Fibroblast of skin of back (primary cell): ENCODE results near the gene AHNAK.
"Not testable (repeated sequence)": the region's sequence is repeated elsewhere in the genome, so short reads cannot be mapped to it uniquely, and the experiment has no call there.

Source experiments
- DNase-seq: peaks from one replicate; pipeline ENCODE4 v3.0.0-alpha.2; 2013

AHNAK gene

GRCh38 chr11:62402960-62403730, 143.5 kb downstream of the AHNAK start:
- DNase-seq, result no peak

DNA sequence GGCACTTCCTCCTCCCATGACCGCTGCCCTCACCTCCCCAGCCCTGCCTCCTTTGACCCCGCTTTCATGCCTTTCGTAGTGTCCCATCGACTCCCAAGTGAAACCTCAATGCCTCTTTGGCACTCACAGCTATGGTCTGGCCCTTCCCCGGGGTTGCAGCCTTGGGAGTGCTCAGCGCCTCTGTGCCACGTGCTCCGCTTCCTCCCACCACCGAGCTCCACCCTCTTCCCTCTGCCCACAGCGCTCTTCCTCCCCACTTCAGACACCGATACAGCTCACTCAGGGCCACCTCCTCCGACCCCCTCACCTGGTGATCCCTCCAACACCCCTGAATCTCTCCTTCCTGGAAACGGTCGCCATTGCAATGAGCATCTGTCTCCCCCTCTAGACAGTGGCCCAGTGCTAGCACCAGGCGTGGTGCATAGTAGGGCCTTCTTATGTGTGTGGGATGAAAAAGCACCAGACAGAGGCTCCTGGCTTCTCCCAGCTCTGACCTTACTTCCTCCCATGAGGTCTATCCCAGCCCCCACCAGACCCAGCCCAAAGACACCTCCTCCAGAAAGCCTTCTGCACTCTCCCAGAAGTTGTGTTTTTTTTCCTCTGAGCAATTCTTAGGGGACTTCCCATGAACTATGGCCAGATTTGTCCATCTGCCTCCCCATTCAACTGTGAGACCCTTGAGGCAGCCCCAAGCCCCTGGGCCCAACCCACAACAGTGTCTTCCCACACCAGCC, 144.2 kb downstream of the AHNAK start:
- no peak for DNase-seq

DNA sequence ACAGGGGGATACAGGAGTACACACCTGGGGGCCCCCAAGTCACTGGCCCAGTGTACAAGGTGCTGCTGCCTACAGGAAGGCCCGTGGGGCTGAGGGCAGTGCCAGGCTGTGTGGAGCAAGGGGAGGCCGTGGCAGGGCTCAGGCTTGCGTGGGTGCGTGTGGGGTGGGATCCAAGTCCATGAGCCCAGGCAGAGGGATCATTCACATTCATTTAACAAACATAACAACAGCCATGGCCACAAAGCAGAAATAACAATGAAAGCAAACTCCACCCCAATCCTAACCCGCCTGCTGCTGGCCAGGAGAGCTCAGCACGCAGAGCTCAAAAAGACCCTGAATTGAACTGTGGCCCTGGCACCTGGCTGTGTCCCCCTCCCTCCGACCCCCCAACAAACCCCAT, 144.8 kb downstream of the AHNAK start:
- DNase-seq, result no peak

DNA sequence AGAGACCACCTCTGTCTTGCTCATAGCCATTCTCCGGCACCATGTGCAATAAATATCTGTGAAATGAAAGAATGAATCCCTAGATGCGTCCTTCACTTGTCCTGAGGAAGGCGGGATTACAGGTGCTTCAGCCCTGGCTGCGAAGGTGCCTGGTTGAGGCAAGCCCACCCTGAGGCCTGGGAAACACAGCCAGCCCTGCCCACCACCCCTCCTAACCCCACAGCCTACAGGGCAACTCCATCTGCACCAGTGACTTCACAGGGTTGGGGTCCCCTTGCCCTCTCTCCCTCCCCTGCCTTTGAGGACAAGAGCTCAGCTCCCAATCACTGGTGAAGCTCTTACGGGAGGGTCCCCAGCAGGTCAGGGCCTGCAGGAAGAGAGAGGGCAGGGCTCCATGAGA, 145.2 kb downstream of the AHNAK start:
- DNase-seq, result no peak

- DNase-seq, result peak; percentile 85
These were observed 145.8 kb downstream of the AHNAK start for GRCh38 chr11:62400760-62401159.

GRCh38 chr11:62400281-62400680, 146.3 kb downstream of the AHNAK start:
- DNase-seq, result no peak

DNA sequence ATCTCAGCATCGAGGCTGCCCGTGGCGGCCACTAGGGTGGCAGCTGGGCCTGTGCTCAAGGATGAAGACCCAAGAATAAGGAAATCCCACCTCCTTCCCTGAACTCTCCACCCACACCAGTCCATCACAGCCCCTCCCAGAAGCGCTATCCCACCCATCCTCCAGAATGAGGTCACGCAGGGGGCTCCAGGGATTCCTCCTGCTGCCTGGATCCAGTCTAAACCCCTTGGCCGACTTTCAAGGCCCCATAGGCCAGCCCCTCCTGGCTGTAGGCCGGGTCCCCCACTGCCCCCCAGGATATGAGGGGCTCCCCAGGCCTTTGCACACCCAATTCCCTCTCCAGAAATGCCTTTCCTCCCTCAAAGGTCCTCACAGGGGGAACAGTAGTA, 146.7 kb downstream of the AHNAK start:
- DNase-seq, result peak; percentile 10

GRCh38 chr11:62399172-62399877, 147.3 kb downstream of the AHNAK start:
- DNase-seq, result no peak

DNA sequence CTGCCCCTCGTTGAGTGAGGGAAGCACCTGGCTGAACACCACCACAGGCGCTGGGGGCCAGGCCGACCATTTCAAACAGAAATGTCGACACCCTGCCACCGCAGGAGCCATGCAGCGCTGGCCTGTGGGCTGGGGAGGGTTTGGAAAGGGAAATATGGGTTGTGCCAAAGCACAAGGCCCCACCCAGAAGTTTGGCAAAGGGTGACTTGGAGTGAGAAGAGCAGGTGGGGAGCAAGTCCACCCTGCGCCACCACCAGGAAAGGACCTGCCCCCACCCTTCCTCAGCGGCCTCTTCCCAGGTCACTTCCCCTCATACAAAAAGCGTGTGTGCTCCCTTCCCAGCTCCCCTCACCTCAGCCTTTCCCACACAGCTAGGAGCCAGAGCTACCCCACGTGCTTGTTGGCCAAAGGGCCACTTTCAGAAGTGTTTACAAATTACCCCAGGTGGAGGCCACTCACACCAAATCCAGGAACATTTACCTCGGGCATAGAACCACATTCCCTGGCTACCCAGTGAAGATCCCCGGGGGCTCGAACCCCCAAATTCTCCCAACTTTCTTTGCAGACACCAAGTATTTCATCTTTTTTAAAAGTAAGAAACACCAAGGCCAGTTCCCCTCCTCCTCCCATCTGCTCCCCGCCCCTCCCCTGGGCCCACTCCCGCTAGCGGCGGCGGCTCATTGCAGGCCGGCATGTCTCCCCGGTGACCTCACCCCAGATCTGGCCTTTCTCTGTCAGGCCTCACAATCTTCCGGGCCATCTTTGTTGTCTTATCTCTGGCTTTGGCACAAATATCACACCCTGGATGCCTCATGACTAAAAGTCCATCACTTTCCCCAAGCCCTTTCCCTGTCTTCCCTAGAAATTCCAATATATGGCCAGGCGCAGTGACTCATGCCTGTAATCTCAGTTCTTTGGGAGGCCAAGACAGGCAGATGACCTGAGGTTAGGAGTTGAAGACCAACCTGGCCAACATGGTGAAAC, 148.3 kb downstream of the AHNAK start:
- DNase-seq, result peak; percentile 83

DNA sequence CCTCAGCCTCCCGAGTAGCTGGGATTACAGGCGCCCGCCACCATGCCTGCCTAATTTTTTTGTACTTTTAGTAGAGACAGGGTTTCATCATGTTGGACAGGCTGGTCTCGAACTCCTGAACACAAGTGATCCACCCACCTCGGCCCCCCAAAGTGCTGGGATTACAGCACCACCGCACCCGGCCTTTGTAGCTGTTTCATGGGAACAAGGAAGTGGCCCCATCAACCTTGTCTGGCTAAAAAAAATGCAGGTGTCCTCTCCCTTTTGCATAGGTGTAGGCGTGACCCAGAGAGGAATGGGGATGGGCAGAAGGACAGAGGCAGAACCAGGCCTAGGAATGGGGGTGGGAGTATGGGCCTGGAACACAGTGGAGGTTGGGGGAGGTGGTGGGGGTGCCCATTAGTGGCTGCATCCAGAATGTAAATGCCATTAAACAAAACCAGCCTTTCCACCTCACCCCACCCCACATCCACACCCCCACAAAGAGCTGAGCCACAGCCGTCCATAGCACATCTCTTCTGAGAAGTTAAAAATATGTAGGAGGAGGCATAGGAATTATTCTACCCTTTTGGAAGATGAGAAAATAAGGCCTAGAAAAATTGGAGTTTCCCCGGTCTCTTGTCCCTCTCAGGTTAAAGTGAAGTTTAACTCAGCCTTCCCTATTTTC, 150.6 kb downstream of the AHNAK start:
- no peak for DNase-seq

DNA sequence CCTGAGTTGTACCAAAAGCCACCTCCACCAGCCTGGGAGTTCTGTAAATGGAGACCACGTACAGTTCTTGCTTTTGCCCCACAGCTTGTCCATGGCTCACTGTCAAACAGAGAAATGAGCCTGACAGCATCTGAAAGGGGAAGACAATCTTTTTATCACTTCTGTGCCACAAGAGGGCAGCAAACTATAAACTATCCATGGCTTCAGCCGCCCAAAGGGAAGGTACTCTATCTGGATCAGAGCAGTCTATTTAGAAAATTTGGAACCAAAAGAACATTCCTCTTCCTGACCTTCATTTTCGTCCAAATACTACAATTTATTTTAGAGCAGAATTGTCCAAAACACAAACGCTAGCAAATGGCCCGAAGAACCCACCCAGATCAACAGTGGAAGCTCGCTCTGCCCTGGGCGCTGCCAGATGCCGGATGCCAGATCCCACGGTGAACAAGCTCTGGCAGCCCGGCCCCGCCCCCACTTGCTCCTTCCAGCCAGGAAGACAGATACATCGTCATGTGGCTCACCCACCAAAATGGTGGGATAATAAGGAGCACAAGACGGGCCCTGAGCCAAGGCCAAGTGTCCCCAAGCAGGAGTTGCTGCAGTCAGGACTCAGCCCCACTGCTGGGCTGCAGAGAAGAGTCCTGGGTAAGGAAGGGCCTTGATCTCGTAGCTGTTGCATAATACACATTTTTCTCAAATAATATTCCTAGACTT, 151.6 kb downstream of the AHNAK start:
- DNase-seq, result peak; percentile 82

GRCh38 chr11:62393735-62394134, 152.9 kb downstream of the AHNAK start:
- no peak for DNase-seq

DNA sequence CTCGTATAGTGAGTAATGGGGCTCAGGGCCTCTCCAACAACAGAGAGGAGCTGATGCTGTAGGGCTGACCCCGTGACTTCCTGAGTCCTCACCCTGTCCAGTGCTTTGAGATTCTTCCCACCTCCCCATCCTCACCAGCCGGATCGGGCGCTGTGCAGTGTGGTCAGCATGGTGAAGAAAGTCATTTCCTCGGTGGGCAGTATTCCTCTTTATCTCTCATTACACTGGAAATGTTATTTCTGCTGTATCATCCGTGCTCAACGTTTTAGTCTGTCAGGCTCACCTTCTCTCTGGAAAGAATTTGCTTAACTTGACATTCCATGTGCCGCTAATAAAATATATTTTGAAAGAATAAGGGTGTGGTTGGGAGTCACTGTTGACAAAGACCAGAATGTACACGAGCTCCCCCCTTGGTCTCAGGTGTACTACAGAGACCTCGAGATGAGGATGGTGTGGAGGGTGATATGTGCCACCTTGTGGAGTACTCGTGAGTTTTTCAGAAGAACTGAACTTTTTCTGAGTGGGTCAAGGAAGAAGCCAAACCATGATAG, 153.5 kb downstream of the AHNAK start:
- DNase-seq, result no peak

- no peak for DNase-seq
These were observed 154.1 kb downstream of the AHNAK start for GRCh38 chr11:62392506-62392905.

DNA sequence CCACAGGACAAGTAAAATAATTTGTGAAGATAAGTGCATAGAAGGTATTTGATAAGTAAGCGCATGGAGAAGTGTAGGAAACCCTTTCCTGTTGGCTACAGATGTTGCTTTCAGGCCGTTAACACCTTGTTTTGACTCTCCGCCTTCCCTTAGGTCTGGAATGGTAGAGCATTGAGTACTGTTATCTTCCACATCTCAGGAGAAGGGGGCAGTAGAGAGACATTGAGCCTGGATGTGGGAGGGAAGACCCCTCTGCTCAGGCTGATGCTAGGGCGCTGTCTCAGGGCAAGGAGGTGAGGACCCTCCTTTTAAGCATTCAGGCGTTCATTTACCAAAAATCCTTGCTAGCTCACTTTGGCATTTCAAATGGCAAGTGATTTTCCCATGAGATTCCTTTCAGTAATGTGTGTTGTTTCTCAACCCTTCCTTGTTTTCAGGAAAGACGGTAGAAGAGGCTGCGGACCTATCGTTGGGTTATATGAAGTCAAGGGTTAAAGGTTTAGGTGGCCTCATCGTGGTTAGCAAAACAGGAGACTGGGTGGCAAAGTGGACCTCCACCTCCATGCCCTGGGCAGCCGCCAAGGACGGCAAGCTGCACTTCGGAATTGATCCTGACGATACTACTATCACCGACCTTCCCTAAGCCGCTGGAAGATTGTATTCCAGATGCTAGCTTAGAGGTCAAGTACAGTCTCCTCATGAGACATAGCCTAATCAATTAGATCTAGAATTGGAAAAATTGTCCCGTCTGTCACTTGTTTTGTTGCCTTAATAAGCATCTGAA, 154.8 kb downstream of the AHNAK start:
- DNase-seq, result no peak

DNA sequence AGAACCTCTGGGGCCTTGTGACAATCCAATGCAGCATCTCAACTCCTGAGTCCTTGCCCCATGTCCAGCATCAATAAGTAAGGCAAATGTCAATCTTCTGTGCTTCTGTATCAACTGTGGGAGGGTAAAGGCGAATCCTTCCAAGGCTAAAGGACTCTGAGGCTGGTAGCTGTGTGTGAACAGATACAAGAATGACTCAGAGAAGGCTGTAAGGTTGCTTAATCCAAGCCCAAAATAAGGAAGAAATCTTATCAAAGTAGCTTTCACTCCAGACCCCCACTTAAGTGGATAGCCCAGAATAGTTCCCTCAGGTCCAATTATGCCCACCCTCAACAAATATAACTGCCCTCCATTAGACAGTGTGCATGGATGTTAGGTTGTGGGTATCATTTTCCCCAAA, 155.9 kb downstream of the AHNAK start:
- DNase-seq, result no peak

- DNase-seq, result no peak
These were observed 156.4 kb downstream of the AHNAK start for GRCh38 chr11:62390237-62390636.

DNA sequence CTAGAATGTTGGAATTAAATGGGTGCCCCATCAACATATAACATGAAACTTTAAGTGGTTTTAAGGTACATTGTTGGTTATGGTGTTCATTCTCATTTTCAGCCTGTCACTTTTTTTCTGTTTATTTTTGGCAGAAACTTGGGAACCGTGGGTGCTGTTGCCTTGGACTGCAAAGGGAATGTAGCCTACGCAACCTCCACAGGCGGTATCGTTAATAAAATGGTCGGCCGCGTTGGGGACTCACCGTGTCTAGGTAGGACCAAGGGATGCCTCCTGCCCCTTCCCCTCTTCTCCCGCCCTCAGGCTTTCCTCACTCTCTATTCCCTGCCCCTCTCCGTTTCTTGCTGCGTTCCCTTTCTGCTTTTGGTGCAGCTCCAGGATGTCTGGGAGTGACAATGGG, 157.6 kb downstream of the AHNAK start:
- no peak for DNase-seq

DNA sequence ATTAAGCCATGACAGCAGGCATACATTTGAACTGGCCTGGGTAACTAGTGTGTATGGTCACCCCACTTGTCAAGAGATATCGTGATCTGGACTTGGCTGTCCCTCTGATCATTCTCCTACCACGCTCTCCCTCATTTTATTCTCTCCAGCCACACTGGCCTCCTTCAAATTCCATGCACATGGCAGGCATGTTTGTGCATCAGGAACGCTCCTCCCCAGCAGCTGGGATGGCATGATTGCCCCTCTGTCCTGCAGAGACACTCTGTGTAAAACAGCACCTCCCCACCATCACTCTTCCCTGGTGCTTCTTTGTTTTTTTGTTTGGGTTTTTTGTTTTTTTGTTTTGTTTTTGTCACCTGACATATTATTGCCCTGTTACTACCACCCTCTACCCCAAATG, 159.2 kb downstream of the AHNAK start:
- DNase-seq, result no peak

DNA sequence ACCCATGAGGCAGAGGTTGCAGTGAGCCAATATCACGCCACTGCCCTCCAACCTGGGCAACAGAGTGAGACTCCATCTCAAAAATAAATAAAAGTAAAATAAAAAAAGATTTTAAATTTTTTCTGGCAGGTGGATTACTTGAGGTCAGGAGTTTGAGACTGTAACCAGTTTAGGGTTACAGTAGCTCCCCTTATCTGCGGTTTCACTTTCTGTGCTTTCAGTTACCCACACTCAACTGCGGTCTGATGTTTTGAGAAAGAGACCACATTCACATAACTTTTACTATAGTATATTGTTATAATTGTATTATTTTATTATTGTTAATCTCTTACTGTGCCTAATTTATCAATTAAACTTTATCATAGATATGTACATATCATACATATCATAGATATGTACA, 160.5 kb downstream of the AHNAK start:
- DNase-seq, result not testable (repeated sequence)
